ENCODE measurements around the gene PKP1. TPM values are rescaled to one million over a fixed set of nuclear protein-coding genes. Genes with fewer than 3 reads are reported as not detected.

PKP1 gene
- polyA plus RNA-seq, 3 donors: not detected

DNA sequence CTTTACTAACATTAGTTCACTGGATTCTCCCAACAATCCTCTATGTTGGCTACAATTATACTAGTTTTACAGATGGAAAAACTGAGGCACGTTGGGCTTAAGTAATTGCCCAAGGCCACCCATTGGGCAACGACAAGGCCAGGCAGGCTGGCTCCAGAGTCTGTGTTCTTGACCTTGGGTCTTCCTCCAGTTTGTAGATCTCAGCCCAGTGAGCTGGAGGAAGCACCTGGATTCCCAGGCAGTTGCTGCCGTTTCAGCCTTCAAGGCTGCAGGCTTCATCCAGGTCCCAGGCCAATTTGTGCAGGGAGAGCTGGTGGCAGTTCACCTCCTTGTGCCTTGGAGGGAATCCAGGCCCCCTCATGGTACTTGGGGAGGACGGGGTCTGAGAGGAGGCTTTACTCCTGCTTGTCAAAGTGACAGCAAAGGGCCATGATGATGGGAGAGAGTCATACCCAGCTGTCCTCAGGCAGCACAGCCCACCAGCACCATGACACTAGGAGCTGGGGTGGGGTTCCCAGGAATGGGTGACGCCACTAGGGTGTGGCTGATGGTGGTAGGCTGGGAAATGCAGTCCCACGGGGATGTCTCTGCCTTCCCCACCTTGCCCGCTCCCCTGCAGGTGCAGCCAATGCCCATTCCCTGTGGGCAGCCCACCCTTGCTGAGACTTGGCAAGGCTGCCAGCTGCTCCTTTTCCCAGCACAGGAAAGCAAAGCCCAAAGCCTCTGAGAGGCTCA is 27.1 kb downstream of the PKP1 start:
- intact Hi-C loops (cut with micrococcal nuclease): no loop called here
- Mint-ChIP-seq H3K27me3 (ENCODE audit: low read depth in 3 of 3) (peaks cover 9 to 29% (median 21%) of the 10 kb centered on the region in 3 donors), H3K4me1 (no peaks in the 10 kb centered on the region), H3K4me3 (no peak overlapping the region), H3K9me3 (no peaks in the 10 kb centered on the region), H3K27ac (no peak overlapping the region), H3K36me3 (no peaks in the 10 kb centered on the region)
- Histone ChIP-seq H3K4me1 (ENCODE audit: control insufficient read depth in 1 of 2, insufficient read depth in 2 of 2, low read length in 2 of 2) (no peaks in the 10 kb centered on the region), H4K20me1 (ENCODE audit: insufficient read depth, low read length) (no peaks in the 10 kb centered on the region), H2AFZ (ENCODE audit: insufficient read depth, low read depth, low read length, poor library complexity, severe bottlenecking) (no peak overlapping the region), H3K9me3 (replicated peaks in 1 of 2; ENCODE audit: control insufficient read depth in 1 of 2, insufficient read depth in 1 of 2, low read length in 2 of 2) (no peaks in the 10 kb centered on the region), H3K36me3 (replicated peaks in 1 of 2; ENCODE audit: control insufficient read depth in 1 of 2, insufficient read depth in 2 of 2, low read length in 2 of 2) (no peaks in the 10 kb centered on the region), H3K4me3 (replicated peaks in 1 of 3; ENCODE audit: low read depth in 2 of 3, low read length in 3 of 3) (no peak overlapping the region), H3K79me2 (ENCODE audit: insufficient read depth, low read length) (no peaks in the 10 kb centered on the region), H3K4me2 (replicated peaks; ENCODE audit: extremely low read depth, low read length, poor library complexity, severe bottlenecking) (no peak overlapping the region), H3K27ac (ENCODE audit: low read depth in 1 of 2, low read length in 2 of 2) (no peak overlapping the region), H3K9ac (ENCODE audit: insufficient read depth, low read length, poor library complexity, severe bottlenecking) (no peak overlapping the region), H3K27me3 (ENCODE audit: control insufficient read depth in 2 of 2, insufficient read depth in 2 of 2, low read length in 2 of 2) (peaks cover 0 to 16% of the 10 kb centered on the region in 2 donors)
- WGBS (ENCODE audit: insufficient coverage): 81% methylated on average over 6 of the region's 7 CpGs
- TF ChIP-seq, protein P1, sequence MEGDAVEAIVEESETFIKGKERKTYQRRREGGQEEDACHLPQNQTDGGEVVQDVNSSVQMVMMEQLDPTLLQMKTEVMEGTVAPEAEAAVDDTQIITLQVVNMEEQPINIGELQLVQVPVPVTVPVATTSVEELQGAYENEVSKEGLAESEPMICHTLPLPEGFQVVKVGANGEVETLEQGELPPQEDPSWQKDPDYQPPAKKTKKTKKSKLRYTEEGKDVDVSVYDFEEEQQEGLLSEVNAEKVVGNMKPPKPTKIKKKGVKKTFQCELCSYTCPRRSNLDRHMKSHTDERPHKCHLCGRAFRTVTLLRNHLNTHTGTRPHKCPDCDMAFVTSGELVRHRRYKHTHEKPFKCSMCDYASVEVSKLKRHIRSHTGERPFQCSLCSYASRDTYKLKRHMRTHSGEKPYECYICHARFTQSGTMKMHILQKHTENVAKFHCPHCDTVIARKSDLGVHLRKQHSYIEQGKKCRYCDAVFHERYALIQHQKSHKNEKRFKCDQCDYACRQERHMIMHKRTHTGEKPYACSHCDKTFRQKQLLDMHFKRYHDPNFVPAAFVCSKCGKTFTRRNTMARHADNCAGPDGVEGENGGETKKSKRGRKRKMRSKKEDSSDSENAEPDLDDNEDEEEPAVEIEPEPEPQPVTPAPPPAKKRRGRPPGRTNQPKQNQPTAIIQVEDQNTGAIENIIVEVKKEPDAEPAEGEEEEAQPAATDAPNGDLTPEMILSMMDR (IDR thresholded peaks at IDR 0.05): no peak
- DNase-seq: no peak

DNA sequence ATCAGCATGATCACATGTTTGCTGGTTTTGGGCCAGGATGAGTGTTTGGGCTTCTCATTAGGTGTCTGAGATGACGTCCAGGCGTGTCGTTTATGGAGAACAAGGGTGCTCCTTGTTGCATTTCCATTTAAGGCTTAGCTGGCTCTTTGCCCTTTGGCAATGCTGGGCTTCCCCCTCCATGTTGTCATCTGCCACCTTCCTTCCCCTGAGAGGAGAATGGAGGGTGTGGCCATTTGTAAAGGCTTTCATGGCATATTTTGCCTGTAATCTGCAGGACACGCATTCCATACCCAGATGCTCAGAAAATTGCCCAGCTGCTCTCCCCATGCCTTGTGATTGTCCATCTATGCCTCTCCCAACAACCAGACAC is 27.7 kb downstream of the PKP1 start:
- Mint-ChIP-seq H3K4me3 (no peak overlapping the region), H3K27me3 (ENCODE audit: low read depth in 3 of 3) (peaks cover 9 to 26% (median 21%) of the 10 kb centered on the region in 3 donors)

More for the DNA sequence above, 27.7 kb downstream of the PKP1 start:
- H3K79me2 ChIP-seq (ENCODE audit: insufficient read depth, low read length): no peaks in the 10 kb centered on the region
- TF ChIP-seq, protein P1 (IDR thresholded peaks at IDR 0.05): no peak
- no peak overlapping the region for H3K9ac ChIP-seq (ENCODE audit: insufficient read depth, low read length, poor library complexity, severe bottlenecking)
- H3K27me3 ChIP-seq (ENCODE audit: control insufficient read depth in 2 of 2, insufficient read depth in 2 of 2, low read length in 2 of 2): peaks cover 0 to 16% of the 10 kb centered on the region in 2 donors
- no peaks in the 10 kb centered on the region for H3K9me3 Mint-ChIP-seq
- no peak for DNase-seq
- no peaks in the 10 kb centered on the region for H3K4me1 Mint-ChIP-seq
- H3K27ac ChIP-seq (ENCODE audit: low read depth in 1 of 2, low read length in 2 of 2): no peak overlapping the region
- no peak overlapping the region for H3K4me2 ChIP-seq (replicated peaks; ENCODE audit: extremely low read depth, low read length, poor library complexity, severe bottlenecking)
- H3K36me3 Mint-ChIP-seq: no peaks in the 10 kb centered on the region
- H4K20me1 ChIP-seq (ENCODE audit: insufficient read depth, low read length): no peaks in the 10 kb centered on the region
- no peaks in the 10 kb centered on the region for H3K9me3 ChIP-seq (replicated peaks in 1 of 2; ENCODE audit: control insufficient read depth in 1 of 2, insufficient read depth in 1 of 2, low read length in 2 of 2)
- no peak overlapping the region for H3K27ac Mint-ChIP-seq
- no CpG with 5 or more reads among the region's 4 CpGs for WGBS (ENCODE audit: insufficient coverage)
- no peak overlapping the region for H2AFZ ChIP-seq (ENCODE audit: insufficient read depth, low read depth, low read length, poor library complexity, severe bottlenecking)
- no peaks in the 10 kb centered on the region for H3K4me1 ChIP-seq (ENCODE audit: control insufficient read depth in 1 of 2, insufficient read depth in 2 of 2, low read length in 2 of 2)
- no peak overlapping the region for H3K4me3 ChIP-seq (replicated peaks in 1 of 3; ENCODE audit: low read depth in 2 of 3, low read length in 3 of 3)
- no peaks in the 10 kb centered on the region for H3K36me3 ChIP-seq (replicated peaks in 1 of 2; ENCODE audit: control insufficient read depth in 1 of 2, insufficient read depth in 2 of 2, low read length in 2 of 2)
- intact Hi-C loops (cut with micrococcal nuclease): no loop called here

All from CD14-positive monocyte (primary cell).